Lower leg skin (tissue), 4 donors: ENCODE measurements around the gene ANO1. TPM values are rescaled to one million over a fixed set of nuclear protein-coding genes. Genes with fewer than 3 reads are reported as not detected.

Source experiments
- DNase-seq, 2 donors: peaks; one replicate each; pipeline ENCODE4 v3.0.0-alpha.2; 2019; ENCODE audit warnings: low spot score in 2 of 2
- H3K4me3 ChIP-seq: fragments of 200-600 bp; sonication (generic); 2 replicates; pipeline ENCODE4 v1.5.1; 2017; ENCODE audit warnings: mild to moderate bottlenecking, low read depth; ENCODE audit not compliant: poor library complexity, severe bottlenecking
- POLR2A ChIP-seq, 2 donors: fragments of 450-650 bp; IDR thresholded peaks; one replicate each; pipeline ENCODE4 v1.6.1; 2016 to 2017; ENCODE audit warnings: antibody characterized with exemption in 2 of 2, mild to moderate bottlenecking in 1 of 2, moderate library complexity in 1 of 2
- WGBS, 2 donors: methylation state at CpG; one replicate each; pipeline ENCODE4 v1.1.5; 2018; 5-methylcytosine and 5-hydroxymethylcytosine counted together
- intact Hi-C: fragments of 100-400 bp; cut with DNase I; formaldehyde crosslinking; loops from one replicate; pipeline ENCODE4 v1.15.0; 2023; ENCODE audit warnings: low total_unique reads
- total RNA-seq, 4 donors: library from RNA; depleted of rRNA; stranded (reverse); fragments of >200 nt; gene quantifications; one replicate each; pipeline ENCODE4 v1.1.0, GENCODE V29; 2016
- TF ChIP-seq, protein P1 (sequence below), 3 donors: fragments of 450-650 bp; IDR thresholded peaks; one replicate each; pipeline ENCODE4 v1.5.1; 2016; ENCODE audit warnings: antibody characterized with exemption in 3 of 3, mild to moderate bottlenecking in 3 of 3, moderate library complexity in 2 of 3

ANO1 gene
- 100 to 1,000 TPM in 1 of 4 donors, 10 to 100 TPM in 3; 55.1 to 106 (median 76.8) TPM for total RNA-seq

- DNase-seq = no peak
- intact Hi-C loops = no loop called here
- no peak for TF ChIP-seq POLR2A (IDR thresholded peaks at IDR 0.05)
- TF ChIP-seq, protein P1, sequence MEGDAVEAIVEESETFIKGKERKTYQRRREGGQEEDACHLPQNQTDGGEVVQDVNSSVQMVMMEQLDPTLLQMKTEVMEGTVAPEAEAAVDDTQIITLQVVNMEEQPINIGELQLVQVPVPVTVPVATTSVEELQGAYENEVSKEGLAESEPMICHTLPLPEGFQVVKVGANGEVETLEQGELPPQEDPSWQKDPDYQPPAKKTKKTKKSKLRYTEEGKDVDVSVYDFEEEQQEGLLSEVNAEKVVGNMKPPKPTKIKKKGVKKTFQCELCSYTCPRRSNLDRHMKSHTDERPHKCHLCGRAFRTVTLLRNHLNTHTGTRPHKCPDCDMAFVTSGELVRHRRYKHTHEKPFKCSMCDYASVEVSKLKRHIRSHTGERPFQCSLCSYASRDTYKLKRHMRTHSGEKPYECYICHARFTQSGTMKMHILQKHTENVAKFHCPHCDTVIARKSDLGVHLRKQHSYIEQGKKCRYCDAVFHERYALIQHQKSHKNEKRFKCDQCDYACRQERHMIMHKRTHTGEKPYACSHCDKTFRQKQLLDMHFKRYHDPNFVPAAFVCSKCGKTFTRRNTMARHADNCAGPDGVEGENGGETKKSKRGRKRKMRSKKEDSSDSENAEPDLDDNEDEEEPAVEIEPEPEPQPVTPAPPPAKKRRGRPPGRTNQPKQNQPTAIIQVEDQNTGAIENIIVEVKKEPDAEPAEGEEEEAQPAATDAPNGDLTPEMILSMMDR (IDR thresholded peaks at IDR 0.05) = no peak
- WGBS, 2 donors = 0 to 1% methylated on average over 12 to 14 of the region's 87 CpGs
- no peak within 1 kb of the TSS for H3K4me3 ChIP-seq
Observed at GRCh38 chr11:70078095-70078780, at the start of gene ANO1. Gene ANO1 (plus strand): TSS chr11:70078317. CDS start chr11:70078607, 290 bp downstream.

GRCh38 chr11:70029115-70029860 lies 48.8 kb upstream of the ANO1 start:
- H3K4me3 ChIP-seq = no peak overlapping the region
- peak in 1 of 2 donors; percentile 67 for DNase-seq
- TF ChIP-seq, protein P1 (IDR thresholded peaks at IDR 0.05) = no peak
- no peak for TF ChIP-seq POLR2A (IDR thresholded peaks at IDR 0.05)
- WGBS, 2 donors = 61 to 67% methylated on average over 13 to 14 of the region's 14 CpGs
- intact Hi-C loops = no loop called here

DNA sequence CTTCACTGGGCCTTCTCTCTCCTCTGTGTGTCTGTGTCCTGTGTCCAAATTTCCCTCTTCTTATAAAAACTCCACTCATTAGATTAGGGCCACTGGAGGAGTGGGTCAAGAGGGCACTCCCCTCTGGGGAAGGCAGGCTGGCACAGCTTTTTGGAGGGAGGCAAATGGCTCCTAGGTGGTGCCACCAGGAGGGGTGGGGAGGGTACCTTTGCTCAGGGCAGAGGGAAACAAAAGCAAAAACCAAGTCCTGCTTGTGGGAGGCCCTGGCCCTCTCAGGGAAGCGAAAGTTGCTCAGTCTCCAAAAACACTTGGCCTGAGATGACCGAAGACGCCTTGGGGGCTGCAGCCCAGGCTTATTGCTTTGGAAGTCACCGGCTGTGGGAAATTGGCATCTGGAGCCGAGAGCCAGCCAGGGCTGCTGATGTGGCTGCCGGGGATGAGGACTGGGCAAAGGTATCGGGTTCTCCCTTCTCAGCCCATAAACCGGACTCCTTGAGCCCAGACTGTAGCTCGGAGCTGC lies 48.2 kb upstream of the ANO1 start:
- peak in 1 of 2 donors; percentile 72 for DNase-seq

DNA sequence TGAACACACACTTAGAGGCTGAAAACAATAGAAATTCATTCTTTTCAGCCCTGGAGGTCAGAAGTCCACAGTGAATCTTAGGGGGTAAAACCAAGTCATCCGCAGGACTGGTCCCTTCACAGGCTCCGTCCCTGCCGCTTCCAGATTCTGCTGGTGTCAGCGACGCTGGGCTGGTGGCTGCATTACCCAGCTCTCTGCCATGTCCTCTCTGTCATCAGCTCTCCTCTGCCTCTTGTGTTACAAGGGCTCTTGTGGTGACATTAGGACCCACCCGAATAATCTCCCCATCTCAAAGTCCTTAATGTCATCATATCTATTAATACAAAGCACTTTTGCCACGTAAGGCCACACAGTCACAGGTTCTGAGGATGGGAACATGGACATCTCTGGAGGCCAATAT lies 47.7 kb upstream of the ANO1 start:
- peak in 1 of 2 donors; percentile 42 for DNase-seq
- 90 to 93% methylated on average over 7 of the region's 7 CpGs for WGBS, 2 donors
- intact Hi-C loops = no loop called here
- TF ChIP-seq, protein P1 (IDR thresholded peaks at IDR 0.05) = no peak
- TF ChIP-seq POLR2A (IDR thresholded peaks at IDR 0.05) = no peak
- no peak overlapping the region for H3K4me3 ChIP-seq

More for the DNA sequence above, 48.2 kb upstream of the ANO1 start:
- intact Hi-C loops = no loop called here
- WGBS, 2 donors = 81 to 83% methylated on average over 9 of the region's 9 CpGs
- TF ChIP-seq, protein P1 (IDR thresholded peaks at IDR 0.05) = no peak
- TF ChIP-seq POLR2A (IDR thresholded peaks at IDR 0.05) = no peak
- H3K4me3 ChIP-seq = no peak overlapping the region

DNA sequence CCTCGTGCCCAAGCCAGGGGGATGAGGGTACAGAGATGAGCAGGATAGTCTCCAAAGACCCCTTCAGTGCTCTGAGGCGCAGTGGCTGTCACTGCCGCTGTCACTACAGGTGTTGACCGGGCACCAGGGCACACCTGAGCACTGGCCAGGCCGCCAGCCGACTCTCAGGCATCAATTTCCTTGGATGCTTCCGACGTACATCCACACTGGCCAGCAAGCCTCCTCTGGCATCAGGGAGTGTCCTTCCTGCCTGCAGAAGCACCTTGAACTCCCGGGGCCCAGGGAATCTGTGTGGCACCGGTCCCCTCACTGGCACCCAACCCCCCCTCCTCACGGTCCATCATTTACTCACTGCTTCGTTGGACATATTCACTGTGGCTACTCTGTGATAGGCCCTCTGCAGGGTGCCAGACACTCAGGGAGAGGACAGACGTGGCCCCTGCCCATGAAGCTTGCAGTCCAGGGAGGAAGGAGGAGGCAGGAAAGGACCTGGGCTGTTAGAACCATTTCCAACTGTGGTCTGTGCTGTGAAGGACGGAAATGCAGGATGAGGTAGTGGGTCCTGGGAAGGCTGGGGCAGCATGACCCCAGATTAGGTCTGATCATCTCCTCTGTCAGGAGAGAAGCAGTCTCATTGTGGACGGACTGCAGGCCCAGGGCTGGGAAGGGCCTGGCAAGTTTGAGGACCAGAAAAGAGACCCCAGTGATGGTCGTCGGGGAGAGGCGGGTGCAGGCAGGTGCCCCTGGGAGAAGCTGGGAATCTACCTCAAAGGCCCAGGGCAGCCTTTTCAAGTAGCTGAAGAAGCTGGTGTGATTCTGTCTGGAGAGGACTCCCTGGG lies 46.3 kb upstream of the ANO1 start:
- WGBS, 2 donors = 83 to 84% methylated on average over 18 of the region's 18 CpGs
- intact Hi-C loops = no loop called here
- TF ChIP-seq, protein P1 (IDR thresholded peaks at IDR 0.05) = no peak
- no peak for TF ChIP-seq POLR2A (IDR thresholded peaks at IDR 0.05)
- H3K4me3 ChIP-seq = no peak overlapping the region
- peak in 1 of 2 donors; percentile 73 for DNase-seq
